DND-41 (cell line): ENCODE measurements around the gene MCFD2.

Experiments used
- ATAC-seq: fragments of 200-7000 bp; cut with Tn5 transposase; 3 replicates; pipeline ENCODE4 v1.9.1; 2021; ENCODE audit warnings: low read depth; ENCODE audit not compliant: insufficient read depth
- DNase-seq: peaks from one replicate; pipeline ENCODE4 v3.0.0-alpha.2; 2020
- H2AFZ ChIP-seq: 2 replicates; pipeline ENCODE4 v1.6.0; 2012; ENCODE audit warnings: low read depth, low read length
- H3K27ac ChIP-seq: 2 replicates; pipeline ENCODE4 v1.5.1; 2012; ENCODE audit warnings: low read length, inconsistent platforms
- H3K27me3 ChIP-seq: fragments of 200-600 bp; sonication (generic); 2 replicates; pipeline ENCODE4 v1.6.0; 2012; ENCODE audit warnings: low read length, mild to moderate bottlenecking, inconsistent platforms; ENCODE audit not compliant: insufficient read depth, poor library complexity
- H3K36me3 ChIP-seq: 2 replicates; pipeline ENCODE4 v1.5.1; 2012; ENCODE audit warnings: low read length, inconsistent platforms; ENCODE audit not compliant: insufficient read depth
- H3K4me1 ChIP-seq: 2 replicates; pipeline ENCODE4 v1.5.1; 2012; ENCODE audit warnings: mild to moderate bottlenecking, low read length; ENCODE audit not compliant: insufficient read depth
- H3K4me2 ChIP-seq: 2 replicates; pipeline ENCODE4 v1.6.0; 2012; ENCODE audit warnings: mild to moderate bottlenecking, moderate library complexity, low read length, inconsistent platforms; ENCODE audit not compliant: insufficient read depth
- H3K4me3 ChIP-seq, 2 experiments: fragments of 200-600 bp in 1 of 2; shearing (Covaris generic) in 1 of 2; 2 replicates each; pipeline ENCODE4 v1.5.1; 2012 to 2016; ENCODE audit warnings: inconsistent platforms in 2 of 2, low read length in 2 of 2, mild to moderate bottlenecking in 2 of 2, low read depth in 1 of 2, moderate library complexity in 1 of 2
- H3K79me2 ChIP-seq: 2 replicates; pipeline ENCODE4 v1.6.0; 2012; ENCODE audit warnings: low read length, inconsistent platforms; ENCODE audit not compliant: insufficient read depth
- H3K9ac ChIP-seq: 2 replicates; pipeline ENCODE4 v1.6.0; 2012; ENCODE audit warnings: low read depth, mild to moderate bottlenecking, inconsistent platforms, low read length, moderate library complexity
- H3K9me3 ChIP-seq: 2 replicates; pipeline ENCODE4 v1.5.1; 2012; ENCODE audit warnings: low read length, moderate library complexity, mild to moderate bottlenecking, inconsistent platforms; ENCODE audit not compliant: insufficient read depth, severe bottlenecking
- H4K20me1 ChIP-seq: 2 replicates; pipeline ENCODE4 v1.6.0; 2012; ENCODE audit warnings: low read length; ENCODE audit not compliant: insufficient read depth
- EZH2 ChIP-seq: IDR thresholded peaks from 3 replicates; pipeline ENCODE4 v1.6.1; 2012; ENCODE audit warnings: borderline replicate concordance, low read depth, mild to moderate bottlenecking, moderate library complexity, low read length, inconsistent platforms; ENCODE audit not compliant: severe bottlenecking
- TF ChIP-seq, protein P1 (sequence below): IDR thresholded peaks from 2 replicates; pipeline ENCODE4 v1.5.1; 2012; ENCODE audit warnings: borderline replicate concordance, low read length, moderate library complexity, mild to moderate bottlenecking; ENCODE audit not compliant: poor library complexity, severe bottlenecking; ENCODE audit errors: extremely low read depth

The MCFD2 gene

DNA sequence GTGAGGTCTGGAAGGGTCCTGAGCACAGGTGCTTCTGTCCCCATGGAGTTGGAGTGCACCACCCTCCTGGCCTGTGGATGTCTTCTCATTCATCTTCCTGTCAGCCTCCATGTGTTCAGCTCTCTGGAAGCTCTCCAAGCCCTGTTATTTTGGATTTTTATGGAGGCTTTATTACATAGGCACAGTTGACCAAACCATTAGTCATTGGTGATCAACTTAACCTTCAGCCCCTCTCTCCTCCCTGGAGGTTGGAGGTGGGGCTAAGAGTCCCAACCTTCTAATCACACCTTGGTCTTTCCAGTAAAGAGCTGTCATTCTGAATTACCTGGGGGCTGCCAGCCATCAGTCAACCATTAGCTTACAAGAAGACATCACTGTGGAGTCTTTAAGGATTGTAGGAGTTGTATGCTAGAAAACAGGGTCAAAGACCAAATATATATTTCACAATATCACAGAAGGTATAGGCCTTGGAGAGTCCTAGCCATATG lies 7.5 kb upstream of the MCFD2 start:
- Histone ChIP-seq H3K27me3 (no peaks in the 10 kb centered on the region), H3K27ac (peak overlapping the region; percentile 81), H4K20me1 (no peaks in the 10 kb centered on the region), H3K79me2 (peaks cover 43% of the 10 kb centered on the region), H3K9ac (peak overlapping the region; percentile 33), H2AFZ (no peak overlapping the region), H3K36me3 (no peaks in the 10 kb centered on the region), H3K9me3 (peaks cover 7% of the 10 kb centered on the region), H3K4me2 (peak overlapping the region; percentile 50), H3K4me3 (peak overlapping the region in 1 of 2 experiments; percentile 17; a peak in 1 of 4 replicates), H3K4me1 (peaks cover 71% of the 10 kb centered on the region)
- DNase-seq, result no peak
- TF ChIP-seq, protein P1, sequence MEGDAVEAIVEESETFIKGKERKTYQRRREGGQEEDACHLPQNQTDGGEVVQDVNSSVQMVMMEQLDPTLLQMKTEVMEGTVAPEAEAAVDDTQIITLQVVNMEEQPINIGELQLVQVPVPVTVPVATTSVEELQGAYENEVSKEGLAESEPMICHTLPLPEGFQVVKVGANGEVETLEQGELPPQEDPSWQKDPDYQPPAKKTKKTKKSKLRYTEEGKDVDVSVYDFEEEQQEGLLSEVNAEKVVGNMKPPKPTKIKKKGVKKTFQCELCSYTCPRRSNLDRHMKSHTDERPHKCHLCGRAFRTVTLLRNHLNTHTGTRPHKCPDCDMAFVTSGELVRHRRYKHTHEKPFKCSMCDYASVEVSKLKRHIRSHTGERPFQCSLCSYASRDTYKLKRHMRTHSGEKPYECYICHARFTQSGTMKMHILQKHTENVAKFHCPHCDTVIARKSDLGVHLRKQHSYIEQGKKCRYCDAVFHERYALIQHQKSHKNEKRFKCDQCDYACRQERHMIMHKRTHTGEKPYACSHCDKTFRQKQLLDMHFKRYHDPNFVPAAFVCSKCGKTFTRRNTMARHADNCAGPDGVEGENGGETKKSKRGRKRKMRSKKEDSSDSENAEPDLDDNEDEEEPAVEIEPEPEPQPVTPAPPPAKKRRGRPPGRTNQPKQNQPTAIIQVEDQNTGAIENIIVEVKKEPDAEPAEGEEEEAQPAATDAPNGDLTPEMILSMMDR, result no peak
- no peak for TF ChIP-seq EZH2
- ATAC-seq, result peak; percentile 69

DNA sequence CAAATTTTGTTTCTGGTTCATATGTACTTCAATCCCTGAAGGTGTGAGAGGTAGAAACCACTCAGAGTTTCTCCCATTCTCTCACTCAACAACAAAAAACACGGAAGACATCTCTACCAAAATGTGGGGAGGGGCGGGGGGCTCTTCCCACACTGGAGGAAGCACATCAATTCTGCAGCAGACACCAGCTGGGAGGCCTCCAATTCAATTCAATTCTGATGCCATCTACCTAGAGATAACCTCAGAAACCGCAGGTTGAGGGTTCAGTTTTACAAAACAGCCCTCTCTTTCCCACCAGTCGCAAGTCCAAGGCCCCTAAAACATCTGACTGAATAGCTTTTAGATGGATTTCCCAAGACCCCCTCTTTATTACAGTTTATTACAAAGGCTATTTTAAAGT lies 7.0 kb upstream of the MCFD2 start:
- H3K79me2 ChIP-seq, result peaks cover 43% of the 10 kb centered on the region
- no peaks in the 10 kb centered on the region for H4K20me1 ChIP-seq
- H3K36me3 ChIP-seq, result no peaks in the 10 kb centered on the region
- no peak overlapping the region for H2AFZ ChIP-seq
- no peak for TF ChIP-seq EZH2
- TF ChIP-seq, protein P1, result no peak
- ATAC-seq, result peak; percentile 84
- H3K27ac ChIP-seq, result peak overlapping the region; percentile 81
- H3K9ac ChIP-seq, result peak overlapping the region; percentile 43
- H3K4me2 ChIP-seq, result peak overlapping the region; percentile 50
- peaks cover 72% of the 10 kb centered on the region for H3K4me1 ChIP-seq
- H3K4me3 ChIP-seq, result peak overlapping the region in 1 of 2 experiments; percentile 4; a peak in 1 of 4 replicates
- peaks cover 7% of the 10 kb centered on the region for H3K9me3 ChIP-seq
- H3K27me3 ChIP-seq, result no peaks in the 10 kb centered on the region
- DNase-seq, result peak; percentile 86

DNA sequence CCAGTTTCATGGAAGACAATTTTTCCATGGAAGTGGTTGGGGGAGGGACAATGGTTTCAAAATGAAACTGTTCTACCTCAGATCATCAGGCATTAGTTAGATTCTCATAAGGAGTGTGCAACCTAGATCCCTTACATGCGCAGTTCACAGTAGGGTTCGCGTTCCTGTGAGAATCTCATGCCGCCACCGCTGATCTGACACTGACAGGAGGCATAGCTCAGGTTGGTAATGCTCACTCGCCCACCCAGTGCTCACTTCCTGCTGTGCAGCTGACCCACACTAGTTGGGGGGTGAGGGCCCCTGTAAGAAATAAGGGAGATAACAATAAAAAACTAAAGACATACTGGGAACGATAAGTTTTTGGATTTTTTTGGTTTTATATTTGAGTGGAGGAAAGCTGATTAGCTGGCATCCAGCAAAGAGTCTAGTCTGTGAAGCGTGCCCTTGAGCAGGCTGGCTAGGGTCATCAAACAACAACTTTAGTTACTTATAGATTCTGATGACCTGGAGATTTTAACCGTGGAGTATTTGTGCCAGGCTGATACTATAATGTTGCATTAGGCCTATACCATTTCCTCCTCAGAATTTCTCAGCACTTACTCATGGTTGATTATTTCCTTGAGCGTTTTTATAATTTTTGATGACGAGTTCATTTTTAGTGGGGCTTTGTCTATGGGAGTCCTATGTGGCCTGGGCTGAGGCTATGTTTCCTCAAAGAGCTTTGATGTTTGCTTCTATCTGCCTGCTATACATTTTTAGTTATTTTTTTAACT lies 6.3 kb upstream of the MCFD2 start:
- no peak overlapping the region for H2AFZ ChIP-seq
- peak overlapping the region in 1 of 2 experiments; percentile 15; a peak in 1 of 4 replicates for H3K4me3 ChIP-seq
- H3K4me1 ChIP-seq, result peaks cover 80% of the 10 kb centered on the region
- H3K27me3 ChIP-seq, result no peaks in the 10 kb centered on the region
- TF ChIP-seq, protein P1, result no peak
- no peak for TF ChIP-seq EZH2
- peak overlapping the region; percentile 50 for H3K4me2 ChIP-seq
- peaks cover 48% of the 10 kb centered on the region for H3K79me2 ChIP-seq
- H3K36me3 ChIP-seq, result no peaks in the 10 kb centered on the region
- DNase-seq, result peak; percentile 55
- peaks cover 4% of the 10 kb centered on the region for H3K9me3 ChIP-seq
- peak; percentile 34 for ATAC-seq
- peak overlapping the region; percentile 81 for H3K27ac ChIP-seq
- no peaks in the 10 kb centered on the region for H4K20me1 ChIP-seq
- peak overlapping the region; percentile 43 for H3K9ac ChIP-seq
